ENCODE data around the gene ITFG1.
"Not testable (repeated sequence)": the region's sequence is repeated elsewhere in the genome, so short reads cannot be mapped to it uniquely, and the experiment has no call there.

ITFG1 gene

DNA sequence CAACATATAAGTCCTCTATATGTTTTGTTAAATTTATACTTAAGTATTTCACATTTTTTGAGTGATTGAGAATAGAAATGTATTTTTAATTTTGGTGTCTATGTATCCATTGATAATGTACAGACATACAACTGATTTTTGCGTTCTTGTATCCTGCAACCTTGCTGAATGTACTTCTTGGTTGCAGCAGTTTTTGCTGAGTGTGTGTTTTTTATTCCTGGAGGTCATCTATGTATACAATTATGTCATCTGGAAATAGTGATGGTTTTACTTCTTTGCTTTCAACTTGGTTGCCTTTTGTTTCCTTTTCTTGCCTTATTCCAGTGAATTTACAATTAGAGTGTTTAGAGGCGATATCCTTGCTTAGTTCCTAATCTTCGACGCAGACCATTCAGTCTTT is 249.6 kb downstream of the ITFG1 start:
- no peak overlapping the region for H2AFZ ChIP-seq (ENCODE audit: low read length)
- H3K4me2 ChIP-seq (ENCODE audit: low read depth, low read length, poor library complexity, severe bottlenecking): no peak overlapping the region
- H3K9me3 ChIP-seq (ENCODE audit: insufficient read depth, low read depth, low read length): no peaks in the 10 kb centered on the region
- no peak for TF ChIP-seq EZH2phosphoT487 (IDR thresholded peaks at IDR 0.05; ENCODE audit: borderline replicate concordance)
- no peak for TF ChIP-seq CTCF (conservative IDR thresholded peaks at IDR 0.05; ENCODE audit: low read length)
- no peak overlapping the region for H3K9ac ChIP-seq (ENCODE audit: low read depth, low read length, poor library complexity, severe bottlenecking)
- H3K4me1 ChIP-seq (ENCODE audit: insufficient read depth, low read length, poor library complexity, severe bottlenecking): no peaks in the 10 kb centered on the region
- peaks cover 3% of the 10 kb centered on the region; the same call in 1 of the 2 replicates for H3K36me3 ChIP-seq (ENCODE audit: insufficient read depth, low read length)
- H3K4me3 ChIP-seq (ENCODE audit: low read length, poor library complexity, severe bottlenecking): no peak overlapping the region
- no peaks in the 10 kb centered on the region for H3K27me3 ChIP-seq (ENCODE audit: insufficient read depth, low read length, poor library complexity, severe bottlenecking)
- no peaks in the 10 kb centered on the region for H4K20me1 ChIP-seq (ENCODE audit: insufficient read depth, low read length, poor library complexity, severe bottlenecking)
- H3K79me2 ChIP-seq (ENCODE audit: insufficient read depth, low read length): no peaks in the 10 kb centered on the region
- no peaks in the 10 kb centered on the region for H3K9me2 ChIP-seq (replicated peaks; ENCODE audit: low read depth, low read length)
- no peaks in the 10 kb centered on the region for H3F3A ChIP-seq (ENCODE audit: low read depth)

- TF ChIP-seq CTCF (conservative IDR thresholded peaks at IDR 0.05; ENCODE audit: low read length) (peak; percentile 39), EZH2phosphoT487 (IDR thresholded peaks at IDR 0.05; ENCODE audit: borderline replicate concordance) (no peak)
- Histone ChIP-seq H4K20me1 (ENCODE audit: insufficient read depth, low read length, poor library complexity, severe bottlenecking) (no peaks in the 10 kb centered on the region), H3K4me2 (ENCODE audit: low read depth, low read length, poor library complexity, severe bottlenecking) (no peak overlapping the region), H3K4me1 (ENCODE audit: insufficient read depth, low read length, poor library complexity, severe bottlenecking) (no peaks in the 10 kb centered on the region), H3K9me3 (ENCODE audit: insufficient read depth, low read depth, low read length) (no peaks in the 10 kb centered on the region), H2AFZ (ENCODE audit: low read length) (no peak overlapping the region), H3K79me2 (ENCODE audit: insufficient read depth, low read length) (no peaks in the 10 kb centered on the region), H3K27me3 (ENCODE audit: insufficient read depth, low read length, poor library complexity, severe bottlenecking) (no peaks in the 10 kb centered on the region), H3K4me3 (ENCODE audit: low read length, poor library complexity, severe bottlenecking) (no peak overlapping the region), H3K36me3 (ENCODE audit: insufficient read depth, low read length) (no peaks in the 10 kb centered on the region), H3F3A (ENCODE audit: low read depth) (no peaks in the 10 kb centered on the region), H3K9me2 (replicated peaks; ENCODE audit: low read depth, low read length) (no peaks in the 10 kb centered on the region), H3K9ac (ENCODE audit: low read depth, low read length, poor library complexity, severe bottlenecking) (no peak overlapping the region)
These were observed 255.9 kb downstream of the ITFG1 start for GRCh38 chr16:47204736-47205504.

GRCh38 chr16:47203433-47203832 is 257.4 kb downstream of the ITFG1 start:
- H3K9me3 ChIP-seq (ENCODE audit: insufficient read depth, low read depth, low read length); H3K79me2 ChIP-seq (ENCODE audit: insufficient read depth, low read length); H3K27me3 ChIP-seq (ENCODE audit: insufficient read depth, low read length, poor library complexity, severe bottlenecking); H3K36me3 ChIP-seq (ENCODE audit: insufficient read depth, low read length); H2AFZ ChIP-seq (ENCODE audit: low read length); H3K9me2 ChIP-seq (replicated peaks; ENCODE audit: low read depth, low read length); H3F3A ChIP-seq (ENCODE audit: low read depth); H3K4me1 ChIP-seq (ENCODE audit: insufficient read depth, low read length, poor library complexity, severe bottlenecking); H3K9ac ChIP-seq (ENCODE audit: low read depth, low read length, poor library complexity, severe bottlenecking); H3K4me2 ChIP-seq (ENCODE audit: low read depth, low read length, poor library complexity, severe bottlenecking); H3K4me3 ChIP-seq (ENCODE audit: low read length, poor library complexity, severe bottlenecking); H4K20me1 ChIP-seq (ENCODE audit: insufficient read depth, low read length, poor library complexity, severe bottlenecking): not testable (repeated sequence)

DNA sequence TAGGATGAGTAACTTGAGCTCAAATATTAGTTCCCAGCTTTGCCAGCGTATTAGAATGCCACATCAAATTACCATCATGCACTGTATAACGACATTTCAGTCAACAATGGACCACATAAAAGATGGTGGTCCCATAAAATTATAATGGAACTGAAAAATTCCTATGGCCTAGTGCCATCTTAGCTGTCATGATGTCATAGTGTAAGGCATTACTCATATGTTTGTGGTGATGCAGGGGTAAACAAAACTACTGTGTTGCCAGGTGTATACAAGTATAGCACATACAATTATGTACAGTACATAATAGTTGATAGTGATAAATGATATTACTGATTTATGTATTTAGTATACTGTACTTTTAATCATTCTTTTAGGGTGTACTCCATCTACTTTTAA is 262.7 kb downstream of the ITFG1 start:
- Histone ChIP-seq H3K4me2 (ENCODE audit: low read depth, low read length, poor library complexity, severe bottlenecking) (no peak overlapping the region), H3F3A (ENCODE audit: low read depth) (no peaks in the 10 kb centered on the region), H3K27me3 (ENCODE audit: insufficient read depth, low read length, poor library complexity, severe bottlenecking) (no peaks in the 10 kb centered on the region), H3K36me3 (ENCODE audit: insufficient read depth, low read length) (no peaks in the 10 kb centered on the region), H3K9ac (ENCODE audit: low read depth, low read length, poor library complexity, severe bottlenecking) (no peak overlapping the region), H4K20me1 (ENCODE audit: insufficient read depth, low read length, poor library complexity, severe bottlenecking) (no peaks in the 10 kb centered on the region), H3K4me3 (ENCODE audit: low read length, poor library complexity, severe bottlenecking) (no peak overlapping the region), H3K79me2 (ENCODE audit: insufficient read depth, low read length) (no peaks in the 10 kb centered on the region), H3K9me2 (replicated peaks; ENCODE audit: low read depth, low read length) (no peaks in the 10 kb centered on the region), H3K9me3 (ENCODE audit: insufficient read depth, low read depth, low read length) (no peaks in the 10 kb centered on the region), H3K4me1 (ENCODE audit: insufficient read depth, low read length, poor library complexity, severe bottlenecking) (peaks cover 4% of the 10 kb centered on the region), H2AFZ (ENCODE audit: low read length) (no peak overlapping the region)
- TF ChIP-seq CTCF (conservative IDR thresholded peaks at IDR 0.05; ENCODE audit: low read length) (no peak), EZH2phosphoT487 (IDR thresholded peaks at IDR 0.05; ENCODE audit: borderline replicate concordance) (no peak)

Measured in Loucy (cell line).